GM12878 (cell line): ENCODE measurements around the gene NT5C.

Source experiments
- CTCF ChIP-seq, 3 experiments: IDR thresholded peaks in 2 of 3; conservative IDR thresholded peaks in 1 of 3; 2 replicates each; pipeline ENCODE4 v1.5.1; 2011; ENCODE audit warnings: low read depth in 3 of 3, low read length in 3 of 3, mild to moderate bottlenecking in 3 of 3, control low read depth in 2 of 3, moderate library complexity in 2 of 3, inconsistent platforms in 1 of 3, mixed read lengths in 1 of 3; ENCODE audit not compliant: control insufficient read depth in 2 of 3, insufficient read depth in 1 of 3; ENCODE audit errors: extremely low read depth in 1 of 3
- EP300 ChIP-seq, 2 experiments: fragments of 150-350 bp in 1 of 2; IDR thresholded peaks; 2 replicates each; pipeline ENCODE4 v1.6.1; 2011 to 2012; ENCODE audit warnings: low read depth in 2 of 2, low read length in 2 of 2, borderline replicate concordance in 1 of 2, improper control_type of control experiment in 1 of 2, inconsistent platforms in 1 of 2; ENCODE audit not compliant: control insufficient read depth in 1 of 2
- GABPA ChIP-seq: IDR thresholded peaks from 2 replicates; pipeline ENCODE4 v1.6.1; 2014; ENCODE audit warnings: antibody characterized with exemption, low read depth, mild to moderate bottlenecking, inconsistent platforms
- HDAC2 ChIP-seq: fragments of 200-600 bp; sonication (generic); IDR thresholded peaks from 2 replicates; pipeline ENCODE4 v1.6.1; 2017
- MTA3 ChIP-seq: IDR thresholded peaks from 2 replicates; pipeline ENCODE4 v1.6.1; 2012; ENCODE audit warnings: low read length, inconsistent platforms, borderline replicate concordance
- MXI1 ChIP-seq: fragments of 150-350 bp; IDR thresholded peaks from 2 replicates; pipeline ENCODE4 v1.6.1; 2011; ENCODE audit warnings: low read depth, mild to moderate bottlenecking, inconsistent platforms, low read length, improper control_type of control experiment
- NFIC ChIP-seq: IDR thresholded peaks from 2 replicates; pipeline ENCODE4 v1.6.1; 2012; ENCODE audit warnings: low read depth, mild to moderate bottlenecking, inconsistent platforms, low read length, moderate library complexity
- POLR2A ChIP-seq: IDR thresholded peaks from 2 replicates; pipeline ENCODE4 v1.6.1; 2011; ENCODE audit warnings: low read depth, mild to moderate bottlenecking, low read length
- POLR2AphosphoS5 ChIP-seq: IDR thresholded peaks from 2 replicates; pipeline ENCODE4 v1.6.1; 2011; ENCODE audit warnings: mild to moderate bottlenecking, low read length, inconsistent platforms
- SIN3A ChIP-seq: IDR thresholded peaks from 2 replicates; pipeline ENCODE4 v1.6.1; 2012; ENCODE audit warnings: low read depth, low read length, improper control_type of control experiment
- SP1 ChIP-seq: IDR thresholded peaks from one replicate; pipeline ENCODE4 v1.6.1; 2011; ENCODE audit warnings: low read depth, low read length
- TARDBP ChIP-seq: IDR thresholded peaks from 2 replicates; pipeline ENCODE4 v1.6.1; 2016; ENCODE audit warnings: borderline replicate concordance
- TCF3 ChIP-seq: IDR thresholded peaks from 2 replicates; pipeline ENCODE4 v1.6.1; 2012; ENCODE audit warnings: low read depth, mild to moderate bottlenecking, low read length, borderline replicate concordance; ENCODE audit not compliant: insufficient read depth
- ZNF274 ChIP-seq: IDR thresholded peaks from one replicate; pipeline ENCODE4 v1.8.0; 2011; ENCODE audit not compliant: insufficient read length, insufficient read depth

- TF ChIP-seq CTCF (IDR thresholded peaks at IDR 0.05 in 2 of 3, conservative IDR thresholded peaks at IDR 0.05 in 1 of 3; ENCODE audit: control insufficient read depth in 2 of 3, extremely low read depth in 1 of 3, insufficient read depth in 1 of 3, low read depth in 3 of 3, low read length in 3 of 3) (no peak), ZNF274 (no peak), NFIC (no peak), EP300 (IDR thresholded peaks at IDR 0.05; ENCODE audit: borderline replicate concordance in 1 of 2, control insufficient read depth in 1 of 2, low read depth in 2 of 2, low read length in 2 of 2) (no peak), TCF3 (no peak), POLR2AphosphoS5 (no peak), POLR2A (no peak), HDAC2 (no peak), MXI1 (no peak), GABPA (no peak), TARDBP (no peak), SP1 (no peak), MTA3 (no peak), SIN3A (no peak)
Observed at GRCh38 chr17:75151930-75152329, 20.4 kb upstream of the NT5C start.
